ENCODE results near the gene OR2A7.
"Not testable (repeated sequence)": the region's sequence is repeated elsewhere in the genome, so short reads cannot be mapped to it uniquely, and the experiment has no call there.

DNA sequence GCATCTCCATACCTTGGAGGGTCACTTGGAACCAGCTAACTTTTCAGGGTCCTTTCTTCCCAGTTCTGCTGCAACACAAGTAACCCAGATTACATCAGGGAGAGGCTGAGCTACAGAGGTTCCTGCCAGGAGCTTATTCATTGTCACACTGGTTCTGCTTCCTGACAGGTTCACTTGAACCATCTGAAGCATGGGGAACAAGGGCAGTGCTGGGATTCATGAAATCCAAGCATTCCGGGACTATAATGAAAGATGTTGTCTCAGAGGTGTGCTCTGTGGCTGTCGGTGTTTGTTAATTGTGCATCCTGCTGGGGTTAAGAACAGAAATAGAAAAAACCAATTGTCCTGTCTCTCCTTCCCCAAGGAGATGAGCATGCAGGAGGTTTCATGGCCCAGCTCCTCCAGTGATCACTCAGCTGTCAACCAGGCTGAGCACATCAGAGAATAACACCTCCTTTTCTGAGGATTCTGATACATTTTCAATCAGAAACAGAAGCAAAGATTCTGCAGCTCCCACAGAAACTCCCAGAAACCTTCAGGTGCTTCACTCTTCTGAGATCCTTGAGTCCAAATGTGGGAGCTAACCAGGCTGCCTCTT lies 47.4 kb upstream of the OR2A7 start, which contains the start of gene OR2A1:
- TF ChIP-seq CTCF (IDR thresholded peaks at IDR 0.05); EZH2 (IDR thresholded peaks at IDR 0.05; ENCODE audit: borderline replicate concordance, insufficient read depth, low read depth, low read length, poor library complexity, severe bottlenecking): not testable (repeated sequence)
